Uterus (tissue), 2 donors: ENCODE data around the gene INSM1.

Source experiments
- CTCF ChIP-seq, 4 experiments: fragments of 200-600 bp in 2 of 4; fragments of 450-650 bp in 2 of 4; sonication (generic) in 2 of 4; IDR thresholded peaks; one replicate each; pipeline ENCODE4 v1.5.1; 2016 to 2019; ENCODE audit warnings: antibody characterized with exemption in 4 of 4, mild to moderate bottlenecking in 2 of 4, moderate library complexity in 1 of 4
- POLR2A ChIP-seq, 2 donors: fragments of 450-650 bp; IDR thresholded peaks; one replicate each; pipeline ENCODE4 v1.6.1; 2016; ENCODE audit warnings: antibody characterized with exemption in 2 of 2, mild to moderate bottlenecking in 1 of 2, moderate library complexity in 1 of 2

- TF ChIP-seq CTCF (IDR thresholded peaks at IDR 0.05): no peak
- no peak for TF ChIP-seq POLR2A (IDR thresholded peaks at IDR 0.05)
These were observed 43.5 kb downstream of the INSM1 start for GRCh38 chr20:20411402-20411801.
